ENCODE data around the gene FAM221A. TPM values are rescaled to one million over a fixed set of nuclear protein-coding genes. Genes with fewer than 3 reads are reported as not detected.

Gene FAM221A
- total and polyA plus RNA-seq, 4 donors: 2.8 to 12.0 (median 5.4) TPM

DNA sequence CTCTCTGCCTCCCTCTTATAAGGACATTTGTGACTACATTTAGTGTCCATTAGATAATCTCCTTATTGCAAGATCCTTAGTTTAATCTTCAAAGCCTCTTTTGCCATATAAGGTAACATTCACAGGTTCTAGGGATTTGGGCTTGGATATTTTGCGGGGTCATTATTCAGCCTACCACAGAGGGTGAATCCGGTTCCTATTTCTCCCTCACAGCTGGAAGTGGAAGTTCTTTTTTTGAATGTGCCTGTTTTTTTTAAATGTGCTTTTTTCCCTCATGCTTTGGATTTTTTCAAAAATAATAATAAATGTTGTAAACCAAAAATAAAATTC is 17.1 kb upstream of the FAM221A start:
- H3K4me3 ChIP-seq (ENCODE audit: low read depth in 1 of 3, low read length in 3 of 3): no peak overlapping the region
- no peaks in the 10 kb centered on the region for H3K4me1 ChIP-seq (ENCODE audit: control insufficient read depth in 4 of 4, insufficient read depth in 4 of 4, low read length in 3 of 4)
- H3K27ac ChIP-seq (ENCODE audit: low read depth in 1 of 2, low read length in 2 of 2): no peak overlapping the region
- no peak for DNase-seq (ENCODE audit: low spot score)
- 96% methylated on average over 2 of the region's 2 CpGs for WGBS
- H3K9ac ChIP-seq (ENCODE audit: low read depth in 1 of 2, low read length in 2 of 2): no peak overlapping the region
- no peaks in the 10 kb centered on the region for H3K27me3 ChIP-seq (ENCODE audit: control insufficient read depth in 4 of 4, insufficient read depth in 4 of 4, low read length in 3 of 4)
- H3K9me3 ChIP-seq (ENCODE audit: control insufficient read depth in 4 of 4, low read length in 3 of 4): no peaks in the 10 kb centered on the region
- no peaks in the 10 kb centered on the region for H3K36me3 ChIP-seq (ENCODE audit: control insufficient read depth in 4 of 4, insufficient read depth in 3 of 4, low read depth in 1 of 4, low read length in 3 of 4)
- no peak for TF ChIP-seq RAD21 (IDR thresholded peaks at IDR 0.05)
- no peak for TF ChIP-seq GABPA (IDR thresholded peaks at IDR 0.05 in 1 of 2, conservative IDR thresholded peaks at IDR 0.05 in 1 of 2)
- TF ChIP-seq HNF4A (conservative IDR thresholded peaks at IDR 0.05): no peak
- no peak for TF ChIP-seq YY1 (IDR thresholded peaks at IDR 0.05)

DNA sequence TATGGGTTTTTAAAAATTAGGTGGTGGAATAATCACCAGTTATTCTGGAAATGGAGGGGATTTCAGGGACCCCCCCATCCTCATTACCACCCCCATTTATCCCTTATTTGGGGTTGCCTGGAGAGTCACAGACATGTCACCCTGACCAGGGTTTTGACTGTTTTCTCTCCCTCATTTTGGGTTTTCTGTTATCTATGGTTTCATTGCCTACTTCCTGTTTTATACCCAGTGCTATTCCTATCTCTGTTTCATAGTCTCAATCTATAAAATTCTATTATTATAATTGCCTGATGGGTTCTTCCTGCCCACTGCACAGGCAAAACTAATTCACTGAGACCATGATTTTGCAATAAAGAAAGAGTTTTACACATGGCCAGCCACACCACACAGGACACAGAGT is 15.9 kb upstream of the FAM221A start:
- no peaks in the 10 kb centered on the region for H3K27me3 ChIP-seq (ENCODE audit: control insufficient read depth in 4 of 4, insufficient read depth in 4 of 4, low read length in 3 of 4)
- no peak overlapping the region for H3K27ac ChIP-seq (ENCODE audit: low read depth in 1 of 2, low read length in 2 of 2)
- no peak for DNase-seq (ENCODE audit: low spot score)
- TF ChIP-seq, protein P1, sequence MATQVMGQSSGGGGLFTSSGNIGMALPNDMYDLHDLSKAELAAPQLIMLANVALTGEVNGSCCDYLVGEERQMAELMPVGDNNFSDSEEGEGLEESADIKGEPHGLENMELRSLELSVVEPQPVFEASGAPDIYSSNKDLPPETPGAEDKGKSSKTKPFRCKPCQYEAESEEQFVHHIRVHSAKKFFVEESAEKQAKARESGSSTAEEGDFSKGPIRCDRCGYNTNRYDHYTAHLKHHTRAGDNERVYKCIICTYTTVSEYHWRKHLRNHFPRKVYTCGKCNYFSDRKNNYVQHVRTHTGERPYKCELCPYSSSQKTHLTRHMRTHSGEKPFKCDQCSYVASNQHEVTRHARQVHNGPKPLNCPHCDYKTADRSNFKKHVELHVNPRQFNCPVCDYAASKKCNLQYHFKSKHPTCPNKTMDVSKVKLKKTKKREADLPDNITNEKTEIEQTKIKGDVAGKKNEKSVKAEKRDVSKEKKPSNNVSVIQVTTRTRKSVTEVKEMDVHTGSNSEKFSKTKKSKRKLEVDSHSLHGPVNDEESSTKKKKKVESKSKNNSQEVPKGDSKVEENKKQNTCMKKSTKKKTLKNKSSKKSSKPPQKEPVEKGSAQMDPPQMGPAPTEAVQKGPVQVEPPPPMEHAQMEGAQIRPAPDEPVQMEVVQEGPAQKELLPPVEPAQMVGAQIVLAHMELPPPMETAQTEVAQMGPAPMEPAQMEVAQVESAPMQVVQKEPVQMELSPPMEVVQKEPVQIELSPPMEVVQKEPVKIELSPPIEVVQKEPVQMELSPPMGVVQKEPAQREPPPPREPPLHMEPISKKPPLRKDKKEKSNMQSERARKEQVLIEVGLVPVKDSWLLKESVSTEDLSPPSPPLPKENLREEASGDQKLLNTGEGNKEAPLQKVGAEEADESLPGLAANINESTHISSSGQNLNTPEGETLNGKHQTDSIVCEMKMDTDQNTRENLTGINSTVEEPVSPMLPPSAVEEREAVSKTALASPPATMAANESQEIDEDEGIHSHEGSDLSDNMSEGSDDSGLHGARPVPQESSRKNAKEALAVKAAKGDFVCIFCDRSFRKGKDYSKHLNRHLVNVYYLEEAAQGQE (IDR thresholded peaks at IDR 0.05): no peak
- TF ChIP-seq, protein P2, sequence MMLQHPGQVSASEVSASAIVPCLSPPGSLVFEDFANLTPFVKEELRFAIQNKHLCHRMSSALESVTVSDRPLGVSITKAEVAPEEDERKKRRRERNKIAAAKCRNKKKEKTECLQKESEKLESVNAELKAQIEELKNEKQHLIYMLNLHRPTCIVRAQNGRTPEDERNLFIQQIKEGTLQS (IDR thresholded peaks at IDR 0.05): no peak
- no peak for TF ChIP-seq SP1 (IDR thresholded peaks at IDR 0.05)
- TF ChIP-seq HNF4A (conservative IDR thresholded peaks at IDR 0.05): no peak
- TF ChIP-seq CTCF (IDR thresholded peaks at IDR 0.05; ENCODE audit: low read depth, low read length, missing input control): no peak
- no peak for TF ChIP-seq FOXA1 (IDR thresholded peaks at IDR 0.05)
- no peak overlapping the region for H3K9ac ChIP-seq (ENCODE audit: low read depth in 1 of 2, low read length in 2 of 2)
- H3K9me3 ChIP-seq (ENCODE audit: control insufficient read depth in 4 of 4, low read length in 3 of 4): no peaks in the 10 kb centered on the region
- H3K36me3 ChIP-seq (ENCODE audit: control insufficient read depth in 4 of 4, insufficient read depth in 3 of 4, low read depth in 1 of 4, low read length in 3 of 4): no peaks in the 10 kb centered on the region
- H3K4me3 ChIP-seq (ENCODE audit: low read depth in 1 of 3, low read length in 3 of 3): no peak overlapping the region
- H3K4me1 ChIP-seq (ENCODE audit: control insufficient read depth in 4 of 4, insufficient read depth in 4 of 4, low read length in 3 of 4): no peaks in the 10 kb centered on the region

GRCh38 chr7:23672033-23672432 is 8.0 kb upstream of the FAM221A start:
- no peaks in the 10 kb centered on the region for H3K36me3 ChIP-seq (ENCODE audit: control insufficient read depth in 4 of 4, insufficient read depth in 3 of 4, low read depth in 1 of 4, low read length in 3 of 4)
- WGBS: 88% methylated on average over 3 of the region's 3 CpGs
- H3K27me3 ChIP-seq (ENCODE audit: control insufficient read depth in 4 of 4, insufficient read depth in 4 of 4, low read length in 3 of 4): no peaks in the 10 kb centered on the region
- no peak overlapping the region for H3K27ac ChIP-seq (ENCODE audit: low read depth in 1 of 2, low read length in 2 of 2)
- no peak for DNase-seq (ENCODE audit: low spot score)
- no peak overlapping the region for H3K4me3 ChIP-seq (ENCODE audit: low read depth in 1 of 3, low read length in 3 of 3)
- no peaks in the 10 kb centered on the region for H3K4me1 ChIP-seq (ENCODE audit: control insufficient read depth in 4 of 4, insufficient read depth in 4 of 4, low read length in 3 of 4)
- H3K9me3 ChIP-seq (ENCODE audit: control insufficient read depth in 4 of 4, low read length in 3 of 4): no peaks in the 10 kb centered on the region
- H3K9ac ChIP-seq (ENCODE audit: low read depth in 1 of 2, low read length in 2 of 2): no peak overlapping the region
- TF ChIP-seq MAX (IDR thresholded peaks at IDR 0.05): no peak
- TF ChIP-seq, protein P3, sequence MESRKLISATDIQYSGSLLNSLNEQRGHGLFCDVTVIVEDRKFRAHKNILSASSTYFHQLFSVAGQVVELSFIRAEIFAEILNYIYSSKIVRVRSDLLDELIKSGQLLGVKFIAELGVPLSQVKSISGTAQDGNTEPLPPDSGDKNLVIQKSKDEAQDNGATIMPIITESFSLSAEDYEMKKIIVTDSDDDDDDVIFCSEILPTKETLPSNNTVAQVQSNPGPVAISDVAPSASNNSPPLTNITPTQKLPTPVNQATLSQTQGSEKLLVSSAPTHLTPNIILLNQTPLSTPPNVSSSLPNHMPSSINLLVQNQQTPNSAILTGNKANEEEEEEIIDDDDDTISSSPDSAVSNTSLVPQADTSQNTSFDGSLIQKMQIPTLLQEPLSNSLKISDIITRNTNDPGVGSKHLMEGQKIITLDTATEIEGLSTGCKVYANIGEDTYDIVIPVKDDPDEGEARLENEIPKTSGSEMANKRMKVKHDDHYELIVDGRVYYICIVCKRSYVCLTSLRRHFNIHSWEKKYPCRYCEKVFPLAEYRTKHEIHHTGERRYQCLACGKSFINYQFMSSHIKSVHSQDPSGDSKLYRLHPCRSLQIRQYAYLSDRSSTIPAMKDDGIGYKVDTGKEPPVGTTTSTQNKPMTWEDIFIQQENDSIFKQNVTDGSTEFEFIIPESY (IDR thresholded peaks at IDR 0.05): no peak
- no peak for TF ChIP-seq SP1 (IDR thresholded peaks at IDR 0.05)
- no peak for TF ChIP-seq YY1 (IDR thresholded peaks at IDR 0.05)
- TF ChIP-seq HNF4G (IDR thresholded peaks at IDR 0.05): no peak
- no peak for TF ChIP-seq GABPA (IDR thresholded peaks at IDR 0.05 in 1 of 2, conservative IDR thresholded peaks at IDR 0.05 in 1 of 2)
- TF ChIP-seq EGR1 (IDR thresholded peaks at IDR 0.05; ENCODE audit: low read depth in 2 of 2): no peak
- TF ChIP-seq FOXA1 (IDR thresholded peaks at IDR 0.05): no peak
- TF ChIP-seq JUND (IDR thresholded peaks at IDR 0.05): no peak
- TF ChIP-seq CTCF (IDR thresholded peaks at IDR 0.05; ENCODE audit: low read depth, low read length, missing input control): no peak
- no peak for TF ChIP-seq TAF1 (conservative IDR thresholded peaks at IDR 0.05)
